ENCODE measurements around the gene UBR3. TPM values are rescaled to one million over a fixed set of nuclear protein-coding genes. Genes with fewer than 3 reads are reported as not detected.
A peak's percentile ranks its signal among the peaks of the same experiment; 100 is the strongest.
"Not testable (repeated sequence)": the region's sequence is repeated elsewhere in the genome, so short reads cannot be mapped to it uniquely, and the experiment has no call there.

UBR3 gene
- total RNA-seq, 1 donor from 2014 or later = 29.5 TPM

DNA sequence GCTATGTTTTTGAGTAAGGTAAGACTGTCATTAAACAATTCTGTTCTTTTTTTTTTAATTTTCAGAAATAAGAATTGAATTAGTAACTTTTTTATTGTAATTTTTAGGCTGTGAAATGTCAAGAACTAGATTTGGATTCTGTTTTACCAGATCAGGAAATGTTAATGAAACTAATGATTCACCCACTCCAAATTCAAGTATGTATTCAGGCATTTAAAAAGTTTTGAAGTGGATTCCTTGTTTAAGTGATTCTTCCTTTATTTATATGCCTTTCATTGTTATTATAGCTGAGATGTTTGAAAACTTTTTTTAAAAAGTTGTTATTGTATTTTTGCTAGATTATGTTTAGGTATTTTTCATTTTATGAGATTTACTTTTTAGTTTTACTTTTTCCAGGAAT lies 96.7 kb downstream of the UBR3 start:
- TF ChIP-seq, protein P1, sequence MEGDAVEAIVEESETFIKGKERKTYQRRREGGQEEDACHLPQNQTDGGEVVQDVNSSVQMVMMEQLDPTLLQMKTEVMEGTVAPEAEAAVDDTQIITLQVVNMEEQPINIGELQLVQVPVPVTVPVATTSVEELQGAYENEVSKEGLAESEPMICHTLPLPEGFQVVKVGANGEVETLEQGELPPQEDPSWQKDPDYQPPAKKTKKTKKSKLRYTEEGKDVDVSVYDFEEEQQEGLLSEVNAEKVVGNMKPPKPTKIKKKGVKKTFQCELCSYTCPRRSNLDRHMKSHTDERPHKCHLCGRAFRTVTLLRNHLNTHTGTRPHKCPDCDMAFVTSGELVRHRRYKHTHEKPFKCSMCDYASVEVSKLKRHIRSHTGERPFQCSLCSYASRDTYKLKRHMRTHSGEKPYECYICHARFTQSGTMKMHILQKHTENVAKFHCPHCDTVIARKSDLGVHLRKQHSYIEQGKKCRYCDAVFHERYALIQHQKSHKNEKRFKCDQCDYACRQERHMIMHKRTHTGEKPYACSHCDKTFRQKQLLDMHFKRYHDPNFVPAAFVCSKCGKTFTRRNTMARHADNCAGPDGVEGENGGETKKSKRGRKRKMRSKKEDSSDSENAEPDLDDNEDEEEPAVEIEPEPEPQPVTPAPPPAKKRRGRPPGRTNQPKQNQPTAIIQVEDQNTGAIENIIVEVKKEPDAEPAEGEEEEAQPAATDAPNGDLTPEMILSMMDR (conservative IDR thresholded peaks at IDR 0.05) = no peak
- DNase-seq (ENCODE audit: low read depth, low spot score) = no peak
- no peak overlapping the region for H3K27ac Mint-ChIP-seq (ENCODE audit: unreplicated experiment)
- peaks cover 3% of the 10 kb centered on the region for H3K36me3 Mint-ChIP-seq (ENCODE audit: low read depth)
- H3K4me3 Mint-ChIP-seq = no peak overlapping the region
- H3K27me3 Mint-ChIP-seq (ENCODE audit: low read depth) = no peaks in the 10 kb centered on the region
- H3K9me3 Mint-ChIP-seq = no peaks in the 10 kb centered on the region
- no peaks in the 10 kb centered on the region for H3K4me1 Mint-ChIP-seq

DNA sequence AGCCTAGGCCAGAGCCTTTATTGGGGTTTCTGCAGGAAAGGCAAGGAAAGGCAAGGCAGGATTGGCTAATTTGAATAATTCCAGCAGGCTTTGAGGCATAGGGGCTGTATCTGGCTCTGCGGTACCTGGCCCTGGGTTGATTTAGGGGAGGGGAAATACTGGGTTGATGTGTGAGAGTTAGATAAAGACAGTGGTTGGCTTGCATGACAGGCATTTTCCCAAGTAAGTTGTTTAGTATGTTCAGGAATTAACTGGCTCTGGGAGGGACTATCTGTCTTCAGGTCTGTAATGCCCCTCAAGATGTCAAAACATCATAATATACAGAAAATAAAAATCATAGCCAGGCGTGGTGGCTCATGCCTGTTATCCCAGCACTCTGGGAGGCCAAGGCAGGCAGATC lies 98.7 kb downstream of the UBR3 start:
- H3K27ac Mint-ChIP-seq (ENCODE audit: unreplicated experiment) = no peak overlapping the region
- no peak overlapping the region for H3K4me3 Mint-ChIP-seq
- no peak for DNase-seq (ENCODE audit: low read depth, low spot score)
- TF ChIP-seq, protein P1 (conservative IDR thresholded peaks at IDR 0.05) = no peak
- H3K36me3 Mint-ChIP-seq (ENCODE audit: low read depth) = peaks cover 2% of the 10 kb centered on the region
- H3K4me1 Mint-ChIP-seq = no peaks in the 10 kb centered on the region
- H3K9me3 Mint-ChIP-seq = no peaks in the 10 kb centered on the region
- H3K27me3 Mint-ChIP-seq (ENCODE audit: low read depth) = no peaks in the 10 kb centered on the region

DNA sequence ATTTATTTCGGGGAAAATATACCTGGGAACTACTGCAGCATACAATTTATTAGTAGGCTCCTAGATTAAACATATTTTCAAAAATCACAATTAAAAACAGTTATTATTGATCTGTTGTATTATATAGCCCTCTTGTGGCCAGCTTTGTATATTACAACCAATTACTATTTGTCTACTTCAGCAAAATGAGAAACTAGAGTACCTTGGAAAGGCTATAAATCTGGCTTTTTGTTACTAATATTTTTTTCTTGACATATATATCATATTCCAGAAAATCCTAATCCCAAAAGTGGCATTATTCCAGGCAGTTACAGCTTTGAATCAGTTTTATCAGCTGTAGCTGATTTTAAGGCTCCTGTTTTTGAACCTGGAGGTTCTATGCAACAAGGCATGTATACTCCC lies 101.2 kb downstream of the UBR3 start:
- Mint-ChIP-seq H3K9me3 (no peaks in the 10 kb centered on the region), H3K27ac (ENCODE audit: unreplicated experiment) (no peak overlapping the region), H3K36me3 (ENCODE audit: low read depth) (peaks cover 2% of the 10 kb centered on the region), H3K27me3 (ENCODE audit: low read depth) (no peaks in the 10 kb centered on the region), H3K4me1 (no peaks in the 10 kb centered on the region), H3K4me3 (no peak overlapping the region)
- TF ChIP-seq, protein P1 (conservative IDR thresholded peaks at IDR 0.05) = peak; percentile 88
- DNase-seq (ENCODE audit: low read depth, low spot score) = no peak

DNA sequence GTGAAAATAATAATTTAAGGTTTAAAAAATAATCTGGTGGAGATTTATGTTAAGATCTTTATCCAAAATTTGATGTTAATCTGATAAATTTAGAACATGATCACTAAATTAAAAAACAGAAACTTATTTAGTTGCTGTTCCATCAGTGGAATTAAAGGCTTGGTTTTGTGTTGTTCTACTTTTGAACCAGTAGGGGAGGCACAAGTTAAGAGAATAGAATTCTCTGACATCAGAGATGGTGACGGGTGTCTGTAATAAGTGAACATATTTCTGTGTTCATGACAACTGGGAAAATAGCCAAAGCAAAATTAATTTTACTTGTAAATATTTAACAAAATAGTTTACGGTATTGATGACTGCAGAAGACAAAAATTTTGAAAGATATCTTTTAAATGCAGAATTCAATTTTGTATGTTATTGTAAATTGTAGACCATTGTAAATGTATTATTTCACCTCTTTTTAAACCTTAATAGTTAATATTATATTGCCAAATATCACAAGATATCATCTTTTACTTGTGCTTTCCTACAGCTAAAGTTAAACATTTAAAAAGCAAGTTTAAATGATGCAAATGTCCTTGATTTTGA lies 106.0 kb downstream of the UBR3 start:
- H3K9me3 Mint-ChIP-seq = no peaks in the 10 kb centered on the region
- no peak overlapping the region for H3K4me3 Mint-ChIP-seq
- no peak overlapping the region for H3K27ac Mint-ChIP-seq (ENCODE audit: unreplicated experiment)
- H3K36me3 Mint-ChIP-seq (ENCODE audit: low read depth) = peaks cover 11% of the 10 kb centered on the region
- H3K27me3 Mint-ChIP-seq (ENCODE audit: low read depth) = no peaks in the 10 kb centered on the region
- H3K4me1 Mint-ChIP-seq = no peaks in the 10 kb centered on the region
- TF ChIP-seq, protein P1 (conservative IDR thresholded peaks at IDR 0.05) = peak; percentile 70
- DNase-seq (ENCODE audit: low read depth, low spot score) = no peak

DNA sequence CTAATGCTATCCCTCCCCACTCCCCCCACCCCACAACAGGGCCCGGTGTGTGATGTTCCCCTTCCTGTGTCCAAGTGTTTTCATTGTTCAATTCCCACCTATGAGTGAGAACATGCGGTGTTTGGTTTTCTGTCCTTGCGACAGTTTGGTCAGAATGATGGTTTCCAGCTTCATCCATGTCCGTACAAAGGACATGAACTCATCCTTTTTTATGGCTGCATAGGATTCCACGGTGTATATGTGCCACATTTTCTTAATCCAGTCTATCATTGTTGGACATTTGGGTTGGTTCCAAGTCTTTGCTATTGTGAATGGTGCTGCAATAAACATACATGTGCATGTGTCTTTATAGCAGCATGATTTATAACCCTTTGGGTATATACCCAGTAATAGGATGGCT lies 109.4 kb downstream of the UBR3 start:
- not testable (repeated sequence) for H3K4me3 Mint-ChIP-seq; H3K4me1 Mint-ChIP-seq; H3K27me3 Mint-ChIP-seq (ENCODE audit: low read depth); H3K9me3 Mint-ChIP-seq; H3K27ac Mint-ChIP-seq (ENCODE audit: unreplicated experiment); DNase-seq (ENCODE audit: low read depth, low spot score)
- peaks cover 11% of the 10 kb centered on the region for H3K36me3 Mint-ChIP-seq (ENCODE audit: low read depth)

DNA sequence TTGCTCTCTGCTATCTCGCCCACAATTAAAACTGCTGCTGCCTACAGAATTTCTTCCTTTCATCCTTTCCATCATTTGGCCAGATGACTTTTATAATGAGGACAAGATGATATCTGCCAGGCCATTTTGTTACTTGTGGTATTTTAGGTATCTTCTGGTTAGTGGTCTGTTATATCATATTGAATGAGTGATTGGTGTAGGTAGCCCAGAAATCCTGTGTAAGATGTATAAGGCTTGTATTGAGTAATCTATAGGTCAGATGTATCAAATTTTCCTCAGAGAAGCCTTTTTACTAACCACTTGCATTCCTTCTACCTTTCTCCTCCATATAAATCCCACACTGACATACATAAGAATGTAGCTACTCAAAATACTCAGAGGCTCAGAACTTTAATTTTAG lies 118.3 kb downstream of the UBR3 start:
- H3K9me3 Mint-ChIP-seq = no peaks in the 10 kb centered on the region
- H3K4me3 Mint-ChIP-seq = no peak overlapping the region
- no peak for DNase-seq (ENCODE audit: low read depth, low spot score)
- no peaks in the 10 kb centered on the region for H3K27me3 Mint-ChIP-seq (ENCODE audit: low read depth)
- TF ChIP-seq, protein P1 (conservative IDR thresholded peaks at IDR 0.05) = no peak
- no peaks in the 10 kb centered on the region for H3K4me1 Mint-ChIP-seq
- H3K27ac Mint-ChIP-seq (ENCODE audit: unreplicated experiment) = no peak overlapping the region
- H3K36me3 Mint-ChIP-seq (ENCODE audit: low read depth) = peaks cover 4% of the 10 kb centered on the region
